Hepatocyte (in vitro differentiated cells): ENCODE measurements around the gene KMT5C.

Source experiments
- EZH2phosphoT487 ChIP-seq: fragments of 200-600 bp; sonication (generic); IDR thresholded peaks from one replicate; pipeline ENCODE4 v1.6.1; 2018; ENCODE audit warnings: antibody characterized with exemption, mild to moderate bottlenecking, low read depth, moderate library complexity; ENCODE audit not compliant: unreplicated experiment, severe bottlenecking
- TF ChIP-seq, protein P1 (sequence below): fragments of 200-600 bp; sonication (generic); IDR thresholded peaks from 2 replicates; pipeline ENCODE4 v1.5.1; 2016; ENCODE audit warnings: antibody characterized with exemption, mild to moderate bottlenecking; ENCODE audit not compliant: poor library complexity

DNA sequence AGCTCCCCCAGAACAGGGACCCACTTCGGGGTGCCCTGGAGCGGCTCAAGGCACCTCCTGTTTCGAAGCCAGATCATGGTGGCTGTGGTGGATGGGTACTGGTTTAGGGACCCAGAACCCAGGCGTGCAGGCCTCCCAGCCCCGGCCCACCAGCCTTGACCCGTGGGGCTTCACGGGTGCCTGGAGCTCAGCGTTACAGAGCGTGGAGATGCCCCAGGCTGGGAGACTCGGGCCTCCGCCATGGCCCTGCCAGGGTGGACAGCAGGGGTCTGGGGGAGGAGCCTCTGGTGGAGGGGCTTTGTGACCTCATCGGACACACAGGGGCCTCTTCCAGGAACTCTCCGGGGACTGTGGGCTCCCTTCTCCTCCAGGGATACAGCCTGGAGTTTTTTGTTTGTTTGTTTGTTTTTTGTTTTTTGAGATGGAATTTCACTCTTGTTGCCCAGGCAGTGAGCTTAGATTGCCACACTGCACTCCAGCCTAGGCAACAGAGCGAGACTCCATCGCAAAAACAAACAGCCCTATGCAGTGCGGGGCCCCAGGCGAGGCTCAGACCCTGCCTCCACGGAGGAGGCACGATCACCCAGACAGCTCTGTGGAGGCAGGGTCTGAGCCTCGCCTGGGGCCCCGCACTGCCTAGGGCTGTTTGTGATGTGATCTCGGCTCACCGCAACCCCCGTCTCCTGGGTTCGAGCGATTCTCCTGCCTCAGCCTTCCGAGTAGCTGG, 23.5 kb downstream of the KMT5C start, which contains the start of gene GARIN5B:
- TF ChIP-seq, protein P1, sequence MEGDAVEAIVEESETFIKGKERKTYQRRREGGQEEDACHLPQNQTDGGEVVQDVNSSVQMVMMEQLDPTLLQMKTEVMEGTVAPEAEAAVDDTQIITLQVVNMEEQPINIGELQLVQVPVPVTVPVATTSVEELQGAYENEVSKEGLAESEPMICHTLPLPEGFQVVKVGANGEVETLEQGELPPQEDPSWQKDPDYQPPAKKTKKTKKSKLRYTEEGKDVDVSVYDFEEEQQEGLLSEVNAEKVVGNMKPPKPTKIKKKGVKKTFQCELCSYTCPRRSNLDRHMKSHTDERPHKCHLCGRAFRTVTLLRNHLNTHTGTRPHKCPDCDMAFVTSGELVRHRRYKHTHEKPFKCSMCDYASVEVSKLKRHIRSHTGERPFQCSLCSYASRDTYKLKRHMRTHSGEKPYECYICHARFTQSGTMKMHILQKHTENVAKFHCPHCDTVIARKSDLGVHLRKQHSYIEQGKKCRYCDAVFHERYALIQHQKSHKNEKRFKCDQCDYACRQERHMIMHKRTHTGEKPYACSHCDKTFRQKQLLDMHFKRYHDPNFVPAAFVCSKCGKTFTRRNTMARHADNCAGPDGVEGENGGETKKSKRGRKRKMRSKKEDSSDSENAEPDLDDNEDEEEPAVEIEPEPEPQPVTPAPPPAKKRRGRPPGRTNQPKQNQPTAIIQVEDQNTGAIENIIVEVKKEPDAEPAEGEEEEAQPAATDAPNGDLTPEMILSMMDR = no peak
- no peak for TF ChIP-seq EZH2phosphoT487
